Hematopoietic multipotent progenitor cell (in vitro differentiated cells): ENCODE results near the gene NKX6-2. TPM values are rescaled to one million over a fixed set of nuclear protein-coding genes. Genes with fewer than 3 reads are reported as not detected.

Experiments used
- DNase-seq, 3 donors: peaks; one replicate each; pipeline ENCODE4 v3.0.0-alpha.2; 2011 to 2015; ENCODE audit warnings: low read depth in 2 of 3, low spot score in 2 of 3
- total RNA-seq: library from RNA; depleted of rRNA; stranded (reverse); fragments of >200 nt; gene quantifications from one replicate; pipeline ENCODE4 v1.2.3, GENCODE V29; 2012

The NKX6-2 gene
- total RNA-seq, 1 donor, result not detected

DNA sequence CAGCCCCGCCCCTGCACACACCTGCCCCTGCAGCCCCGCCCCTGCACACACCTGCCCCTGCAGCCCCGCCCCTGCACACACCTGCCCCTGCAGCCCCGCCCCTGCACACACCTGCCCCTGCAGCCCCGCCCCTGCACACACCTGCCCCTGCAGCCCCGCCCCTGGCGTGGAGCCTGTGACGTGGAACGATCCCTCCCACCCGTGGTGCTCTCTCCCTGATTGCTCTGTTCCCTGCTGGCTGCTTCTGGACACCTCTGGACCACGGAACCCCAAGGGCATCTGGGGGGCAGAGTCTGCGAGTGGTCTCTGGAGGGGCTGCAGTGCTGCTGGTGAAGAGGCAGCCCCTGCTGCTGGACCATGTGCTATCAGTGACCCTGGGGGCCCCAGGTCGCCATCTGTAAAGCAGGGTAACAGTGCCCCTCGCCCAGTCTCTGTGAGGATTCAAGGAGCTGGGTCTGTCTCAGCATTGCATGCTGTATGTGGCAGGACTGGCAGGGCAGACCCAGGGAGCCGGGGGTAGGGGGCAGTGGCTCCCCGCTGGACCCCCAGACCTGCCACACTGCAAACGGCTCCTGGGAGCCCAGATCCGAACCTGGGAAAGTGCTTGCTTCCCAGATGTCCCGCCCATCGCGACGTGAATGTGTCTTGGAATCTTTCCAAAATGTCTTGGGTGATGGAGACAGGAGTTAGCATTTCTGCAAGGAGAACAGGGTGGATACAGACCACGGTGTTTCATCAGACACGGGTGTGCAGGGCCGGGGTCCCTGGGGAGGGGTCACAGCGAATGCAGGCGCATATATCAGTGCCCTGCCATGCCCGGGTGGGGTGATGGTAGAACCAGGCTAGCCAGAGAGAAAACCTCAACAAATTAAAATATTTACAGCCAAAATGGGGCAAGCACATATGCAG, 27.9 kb upstream of the NKX6-2 start:
- DNase-seq, result no peak

- DNase-seq, result no peak
Observed at GRCh38 chr10:132813001-132813401, 27.1 kb upstream of the NKX6-2 start.

DNA sequence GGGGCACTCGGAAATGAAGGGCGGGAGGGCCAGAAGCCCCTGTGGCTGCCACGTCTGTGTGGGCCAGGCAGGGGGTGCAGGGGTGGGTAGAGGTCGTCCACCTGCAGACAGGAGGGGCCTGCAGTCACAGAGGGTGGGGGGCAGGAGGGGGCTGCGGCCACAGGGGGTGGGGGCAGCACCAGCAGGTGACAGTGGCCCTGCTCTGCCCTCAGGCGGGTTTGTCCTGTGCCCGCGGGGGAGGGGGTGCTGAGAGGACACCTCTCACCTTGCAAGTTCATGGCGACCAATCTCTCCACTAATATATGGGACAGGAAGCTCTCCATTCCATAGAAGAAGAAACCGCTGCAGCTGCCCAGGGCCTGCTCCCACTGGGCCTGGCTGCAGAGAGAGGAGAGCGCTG, 26.6 kb upstream of the NKX6-2 start:
- DNase-seq, result no peak

- DNase-seq, result no peak
Observed at GRCh38 chr10:132811891-132812481, 26.0 kb upstream of the NKX6-2 start.

DNA sequence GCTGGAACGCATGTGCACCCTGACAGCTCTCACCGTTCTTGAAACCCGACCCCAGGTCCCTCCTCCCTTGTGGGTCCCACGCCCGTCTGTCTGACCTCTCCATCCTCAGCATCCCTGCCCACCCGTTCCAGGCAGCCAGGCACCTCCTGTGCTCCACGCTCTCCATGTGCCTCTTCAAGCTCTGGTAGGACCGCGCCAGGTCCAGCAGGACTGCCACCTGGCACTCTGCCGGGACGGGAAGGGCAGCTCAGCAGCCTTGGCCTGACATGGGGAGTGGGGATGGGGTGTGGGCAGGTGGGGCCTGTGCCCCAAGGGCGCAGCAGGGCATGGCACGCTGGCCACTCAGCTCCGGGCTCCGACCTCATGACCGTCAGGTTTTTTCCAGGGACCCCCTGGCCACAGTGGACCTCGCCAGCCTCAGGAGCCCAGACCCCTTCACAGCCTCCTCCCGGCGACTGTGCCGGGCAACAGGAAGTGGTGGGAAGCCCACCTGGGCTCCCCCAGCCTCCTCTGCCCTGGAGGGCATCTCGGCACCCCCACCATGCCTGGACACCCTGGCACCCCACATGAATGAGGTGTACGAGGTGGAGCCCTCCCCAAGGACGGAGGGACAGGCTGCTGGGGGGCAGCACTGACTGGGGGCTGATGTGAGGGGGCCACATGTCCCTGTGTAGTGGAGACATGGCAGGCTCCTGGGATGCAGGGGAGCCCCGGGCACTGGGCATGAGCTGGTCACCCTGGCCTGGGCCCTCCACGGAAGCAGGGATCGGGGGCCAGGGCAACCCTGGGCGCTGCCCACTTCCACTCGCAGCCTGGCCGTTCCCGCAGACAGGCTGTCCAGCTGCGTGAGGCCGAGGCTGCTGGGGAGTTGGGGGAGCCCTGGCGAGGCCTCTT, 25.1 kb upstream of the NKX6-2 start:
- no peak for DNase-seq

GRCh38 chr10:132810141-132810806, 24.3 kb upstream of the NKX6-2 start:
- DNase-seq, result no peak

GRCh38 chr10:132809232-132810140, 23.5 kb upstream of the NKX6-2 start:
- no peak for DNase-seq

DNA sequence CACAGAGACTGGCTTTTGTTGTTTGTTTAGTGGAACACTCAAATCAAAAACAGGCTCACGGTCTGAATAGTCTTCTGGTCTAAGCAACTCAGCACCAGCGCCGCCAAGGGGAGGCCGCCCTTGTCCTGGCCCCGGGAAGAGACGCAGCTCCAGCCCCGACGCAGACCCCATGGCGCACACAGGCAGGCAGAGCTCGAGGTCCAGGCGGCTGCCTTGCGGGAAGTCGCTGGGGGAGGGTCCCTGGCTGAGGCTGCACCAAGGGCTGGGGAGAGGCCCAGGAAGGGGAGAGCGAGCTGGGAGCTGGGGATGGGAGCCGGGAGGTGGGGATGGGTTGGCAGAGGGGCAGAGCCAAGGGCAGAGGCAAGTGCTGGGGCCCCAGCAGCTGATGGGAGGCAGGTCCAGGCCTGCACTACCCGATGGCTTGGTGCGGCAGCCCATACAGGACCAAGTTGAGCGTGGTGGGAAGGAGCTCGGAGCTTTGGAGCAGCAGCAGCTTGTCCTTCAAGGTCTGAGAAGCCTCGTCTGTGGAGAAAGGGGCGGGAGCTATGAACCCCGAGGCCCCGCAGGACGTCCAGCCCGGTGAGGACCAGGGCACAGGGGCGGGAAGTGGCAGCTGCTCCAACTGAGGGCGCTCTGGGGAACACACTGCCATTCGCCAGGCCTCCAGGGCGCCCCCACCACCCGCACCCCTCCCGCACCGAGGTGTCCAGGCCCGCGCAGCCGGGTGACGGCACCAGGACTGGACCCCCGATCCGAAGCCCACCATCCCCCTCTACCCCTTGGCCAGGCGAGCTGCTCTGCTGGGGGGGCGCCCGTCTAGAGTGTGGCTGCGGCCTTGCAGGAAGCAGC, 22.7 kb upstream of the NKX6-2 start:
- DNase-seq, result no peak

GRCh38 chr10:132807621-132808049, 21.7 kb upstream of the NKX6-2 start:
- no peak for DNase-seq

GRCh38 chr10:132806561-132807003, 20.6 kb upstream of the NKX6-2 start:
- DNase-seq, result no peak

- no peak for DNase-seq
Observed at GRCh38 chr10:132806110-132806509, 20.2 kb upstream of the NKX6-2 start.

DNA sequence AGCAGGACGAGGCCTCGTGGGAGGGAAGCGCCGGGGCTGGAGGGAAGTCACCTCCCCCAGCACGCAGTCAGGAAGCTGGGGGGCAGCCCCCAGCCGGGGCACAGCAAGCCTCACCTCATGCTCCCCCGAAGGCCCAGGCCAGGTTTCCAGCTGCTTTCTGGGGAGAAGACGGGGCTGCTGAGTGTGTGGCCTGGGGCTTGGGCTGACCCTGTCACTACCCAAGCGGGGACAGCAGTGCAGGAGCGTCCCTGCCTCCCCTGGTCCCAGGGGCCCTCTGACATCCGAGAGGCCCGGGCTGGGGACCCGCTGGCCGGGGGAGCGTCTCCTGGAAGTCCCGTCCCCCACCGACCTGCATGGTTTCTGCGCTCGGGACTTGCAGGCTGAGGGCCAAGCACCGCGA, 19.7 kb upstream of the NKX6-2 start:
- DNase-seq, result no peak

GRCh38 chr10:132804785-132805426, 19.0 kb upstream of the NKX6-2 start:
- no peak for DNase-seq

GRCh38 chr10:132804287-132804686, 18.3 kb upstream of the NKX6-2 start:
- no peak for DNase-seq

DNA sequence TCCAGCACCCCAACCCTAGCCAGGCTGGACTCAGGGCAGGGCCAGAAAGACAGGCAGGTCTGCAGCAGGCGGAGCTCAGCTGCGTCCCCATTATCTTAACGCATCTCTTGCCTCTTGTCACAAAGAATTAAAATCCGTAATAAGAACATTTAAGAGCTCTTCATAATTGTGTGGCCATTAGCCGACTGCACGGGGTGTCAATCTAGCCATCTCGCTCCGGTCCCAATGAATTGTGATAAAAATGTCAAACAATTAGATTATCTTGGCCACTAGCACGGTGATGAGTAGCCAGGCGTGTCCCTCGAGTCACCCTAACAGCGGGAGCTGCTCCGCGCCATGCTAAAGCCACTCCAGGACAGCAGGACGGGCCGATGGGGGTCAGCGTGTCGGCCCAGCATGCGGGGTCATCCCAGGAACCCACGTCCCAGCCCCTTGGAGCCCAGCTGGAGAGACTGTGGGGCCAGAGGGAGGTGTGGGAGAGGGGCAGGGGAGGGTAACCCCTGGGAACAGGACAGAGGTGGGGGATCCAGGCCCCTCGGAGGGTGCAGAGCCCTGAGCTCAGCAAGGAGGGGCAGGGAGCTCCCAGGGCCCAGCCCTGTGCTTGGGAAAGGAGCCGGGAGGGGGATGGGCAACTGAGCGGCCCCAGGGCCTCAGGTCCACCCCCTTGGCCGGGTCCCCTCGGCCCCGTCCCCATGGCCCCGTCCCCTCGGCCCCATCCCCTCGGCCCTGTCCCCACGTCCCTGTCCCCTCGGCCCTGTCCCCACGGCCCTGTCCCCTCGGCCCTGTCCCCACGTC, 17.7 kb upstream of the NKX6-2 start:
- no peak for DNase-seq

GRCh38 chr10:132802694-132803320, 16.9 kb upstream of the NKX6-2 start:
- no peak for DNase-seq

DNA sequence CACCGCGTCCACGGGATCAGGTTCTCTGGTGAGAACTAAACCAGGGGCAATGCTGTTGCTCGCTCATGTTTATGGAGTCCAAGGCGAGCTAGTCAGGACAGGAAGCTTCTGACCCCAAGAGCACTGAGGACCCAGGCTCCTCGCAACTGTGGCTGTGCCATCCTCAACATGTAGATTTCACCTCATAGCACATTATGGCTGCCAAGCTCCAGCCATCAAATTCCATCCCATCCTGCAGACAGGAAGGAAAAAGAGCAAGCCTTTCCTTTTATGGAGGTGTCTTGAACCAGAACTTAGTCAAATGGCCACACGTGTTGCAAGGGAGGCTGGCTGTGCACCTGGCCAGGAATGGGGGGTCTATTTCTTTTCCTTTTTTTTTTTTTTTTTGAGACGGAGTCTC, 16.1 kb upstream of the NKX6-2 start:
- DNase-seq, result no peak
